ENCODE measurements around the gene ORC5.

Gene ORC5

DNA sequence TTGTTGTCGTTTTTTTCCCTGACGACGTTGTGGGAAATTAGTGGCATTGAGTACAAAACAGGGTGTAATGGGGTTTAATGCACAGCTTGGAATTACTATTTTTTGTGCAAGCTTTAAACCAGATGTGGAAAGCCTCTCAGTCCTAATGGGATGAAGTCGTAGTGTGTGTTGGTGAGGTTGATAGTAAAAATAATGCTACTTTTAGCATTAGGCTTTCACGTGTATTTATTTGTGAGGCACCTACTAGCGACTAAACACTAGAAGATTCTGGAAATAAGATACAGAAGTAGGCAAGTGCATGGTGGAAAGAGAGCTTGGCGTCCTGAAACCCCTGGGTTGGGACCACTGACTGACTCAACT is 588 bp upstream of the ORC5 start:
- no peaks in the 10 kb centered on the region for H3K9me3 ChIP-seq (ENCODE audit: insufficient read depth, low read length)
- no peaks in the 10 kb centered on the region for H4K20me1 ChIP-seq (ENCODE audit: insufficient read depth, low read length)
- H3K27me3 ChIP-seq (ENCODE audit: low read depth, low read length) = no peaks in the 10 kb centered on the region
- H3K9ac ChIP-seq (ENCODE audit: low read length) = peak overlapping the region; percentile 84
- peaks cover 17% of the 10 kb centered on the region for H3K4me1 ChIP-seq (ENCODE audit: low read length)
- H3K4me3 ChIP-seq (ENCODE audit: low read length) = peak overlapping the region; percentile 88
- peak overlapping the region; percentile 94 for H3K4me2 ChIP-seq (ENCODE audit: low read length)
- peak overlapping the region; percentile 84 for H2AFZ ChIP-seq (ENCODE audit: low read depth, low read length)
- peaks cover 48% of the 10 kb centered on the region for H3K79me2 ChIP-seq (ENCODE audit: low read length)
- peaks cover 5% of the 10 kb centered on the region for H3K36me3 ChIP-seq (replicated peaks; ENCODE audit: low read depth, low read length)
- H3K27ac ChIP-seq (ENCODE audit: low read length) = peak overlapping the region; percentile 24; the same call in 1 of the 2 replicates
- TF ChIP-seq, protein P1, sequence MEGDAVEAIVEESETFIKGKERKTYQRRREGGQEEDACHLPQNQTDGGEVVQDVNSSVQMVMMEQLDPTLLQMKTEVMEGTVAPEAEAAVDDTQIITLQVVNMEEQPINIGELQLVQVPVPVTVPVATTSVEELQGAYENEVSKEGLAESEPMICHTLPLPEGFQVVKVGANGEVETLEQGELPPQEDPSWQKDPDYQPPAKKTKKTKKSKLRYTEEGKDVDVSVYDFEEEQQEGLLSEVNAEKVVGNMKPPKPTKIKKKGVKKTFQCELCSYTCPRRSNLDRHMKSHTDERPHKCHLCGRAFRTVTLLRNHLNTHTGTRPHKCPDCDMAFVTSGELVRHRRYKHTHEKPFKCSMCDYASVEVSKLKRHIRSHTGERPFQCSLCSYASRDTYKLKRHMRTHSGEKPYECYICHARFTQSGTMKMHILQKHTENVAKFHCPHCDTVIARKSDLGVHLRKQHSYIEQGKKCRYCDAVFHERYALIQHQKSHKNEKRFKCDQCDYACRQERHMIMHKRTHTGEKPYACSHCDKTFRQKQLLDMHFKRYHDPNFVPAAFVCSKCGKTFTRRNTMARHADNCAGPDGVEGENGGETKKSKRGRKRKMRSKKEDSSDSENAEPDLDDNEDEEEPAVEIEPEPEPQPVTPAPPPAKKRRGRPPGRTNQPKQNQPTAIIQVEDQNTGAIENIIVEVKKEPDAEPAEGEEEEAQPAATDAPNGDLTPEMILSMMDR (IDR thresholded peaks at IDR 0.05; ENCODE audit: low read depth, low read length) = no peak
- no peak for TF ChIP-seq EZH2phosphoT487 (IDR thresholded peaks at IDR 0.05; ENCODE audit: low read depth)

DNA sequence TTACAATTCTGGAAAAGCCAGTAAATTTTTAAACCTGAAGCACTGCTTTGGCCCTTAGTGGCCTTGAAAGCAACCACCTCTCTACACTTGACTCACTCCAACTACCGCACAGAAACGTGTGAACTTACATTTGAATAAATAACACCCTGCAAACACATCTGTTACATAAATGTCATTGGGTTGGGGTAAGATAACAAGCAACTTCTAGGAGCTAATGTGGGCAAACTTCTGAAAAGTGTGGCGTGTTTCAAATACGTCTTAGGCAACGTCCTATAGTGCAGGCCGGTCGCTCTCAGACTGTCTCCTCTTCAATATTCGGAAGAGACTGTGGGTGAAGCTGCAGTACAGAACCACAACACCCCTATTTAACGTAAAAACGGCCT is 474 bp downstream of the ORC5 start:
- peak overlapping the region; percentile 88 for H3K4me3 ChIP-seq (ENCODE audit: low read length)
- H3K9ac ChIP-seq (ENCODE audit: low read length) = peak overlapping the region; percentile 84
- no peaks in the 10 kb centered on the region for H3K9me3 ChIP-seq (ENCODE audit: insufficient read depth, low read length)
- H3K36me3 ChIP-seq (replicated peaks; ENCODE audit: low read depth, low read length) = peaks cover 15% of the 10 kb centered on the region
- no peaks in the 10 kb centered on the region for H3K27me3 ChIP-seq (ENCODE audit: low read depth, low read length)
- peak overlapping the region; percentile 35 for H3K27ac ChIP-seq (ENCODE audit: low read length)
- no peaks in the 10 kb centered on the region for H4K20me1 ChIP-seq (ENCODE audit: insufficient read depth, low read length)
- H3K79me2 ChIP-seq (ENCODE audit: low read length) = peaks cover 59% of the 10 kb centered on the region
- peaks cover 17% of the 10 kb centered on the region for H3K4me1 ChIP-seq (ENCODE audit: low read length)
- TF ChIP-seq, protein P1 (IDR thresholded peaks at IDR 0.05; ENCODE audit: low read depth, low read length) = no peak
- no peak for TF ChIP-seq EZH2phosphoT487 (IDR thresholded peaks at IDR 0.05; ENCODE audit: low read depth)
- peak overlapping the region; percentile 64 for H3K4me2 ChIP-seq (ENCODE audit: low read length)
- peak overlapping the region; percentile 76 for H2AFZ ChIP-seq (ENCODE audit: low read depth, low read length)

DNA sequence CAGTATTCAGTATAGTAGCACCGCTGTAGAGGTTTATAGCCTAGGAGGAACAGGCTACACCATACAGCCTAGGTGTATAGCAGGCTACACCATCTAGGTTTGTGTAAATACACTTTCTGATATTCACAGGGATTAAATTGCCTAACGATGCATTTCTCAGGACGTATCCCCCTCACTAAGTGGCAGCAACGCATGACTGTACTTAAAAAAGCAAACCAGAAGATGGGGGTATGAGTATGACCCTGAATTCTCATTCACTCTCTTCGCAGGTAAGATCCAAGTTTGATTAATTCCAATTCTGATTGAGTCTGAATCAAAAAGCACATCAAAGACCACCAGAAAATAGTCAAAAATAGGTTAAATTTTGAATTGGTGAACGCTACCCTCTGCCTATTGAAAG is 972 bp downstream of the ORC5 start:
- peak overlapping the region; percentile 84 for H3K9ac ChIP-seq (ENCODE audit: low read length)
- peak overlapping the region; percentile 64 for H3K4me2 ChIP-seq (ENCODE audit: low read length)
- H3K9me3 ChIP-seq (ENCODE audit: insufficient read depth, low read length) = no peaks in the 10 kb centered on the region
- H4K20me1 ChIP-seq (ENCODE audit: insufficient read depth, low read length) = no peaks in the 10 kb centered on the region
- peaks cover 17% of the 10 kb centered on the region for H3K4me1 ChIP-seq (ENCODE audit: low read length)
- H2AFZ ChIP-seq (ENCODE audit: low read depth, low read length) = no peak overlapping the region
- H3K4me3 ChIP-seq (ENCODE audit: low read length) = peak overlapping the region; percentile 88
- H3K36me3 ChIP-seq (replicated peaks; ENCODE audit: low read depth, low read length) = peaks cover 20% of the 10 kb centered on the region
- H3K27me3 ChIP-seq (ENCODE audit: low read depth, low read length) = no peaks in the 10 kb centered on the region
- H3K79me2 ChIP-seq (ENCODE audit: low read length) = peaks cover 63% of the 10 kb centered on the region
- TF ChIP-seq EZH2phosphoT487 (IDR thresholded peaks at IDR 0.05; ENCODE audit: low read depth) = no peak
- TF ChIP-seq, protein P1 (IDR thresholded peaks at IDR 0.05; ENCODE audit: low read depth, low read length) = no peak
- H3K27ac ChIP-seq (ENCODE audit: low read length) = peak overlapping the region; percentile 35

DNA sequence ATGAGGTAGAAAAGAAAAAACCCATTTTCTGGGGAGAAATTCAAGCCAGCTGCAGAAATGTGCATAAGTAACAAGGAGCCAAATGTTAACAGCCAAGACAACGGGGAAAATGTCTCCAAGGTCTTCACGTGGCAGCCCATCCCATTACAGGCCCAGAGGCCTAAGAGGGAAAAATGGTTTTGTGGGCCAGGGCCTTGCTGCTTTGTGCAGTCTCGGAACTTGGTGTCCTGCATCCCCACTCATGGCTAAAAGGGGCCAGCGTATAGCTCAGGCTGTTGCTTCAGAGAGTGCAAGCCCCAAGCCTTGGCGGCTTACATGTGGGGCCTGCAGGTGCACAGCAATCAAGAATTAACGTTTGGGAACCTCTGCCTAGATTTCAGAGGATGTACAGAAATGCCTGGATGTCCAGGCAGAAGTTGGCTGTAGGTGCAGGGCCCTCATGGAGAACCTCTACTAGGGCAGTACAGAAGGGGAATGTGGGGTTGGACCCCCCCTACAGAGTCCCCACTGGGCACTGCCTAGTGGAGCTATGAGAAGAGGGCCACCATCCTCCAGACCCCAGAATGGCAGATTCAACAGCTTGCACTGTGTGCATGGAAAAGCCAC is 9.0 kb downstream of the ORC5 start:
- Histone ChIP-seq H3K27me3 (ENCODE audit: low read depth, low read length) (no peaks in the 10 kb centered on the region), H3K4me1 (ENCODE audit: low read length) (no peaks in the 10 kb centered on the region), H3K9ac (ENCODE audit: low read length) (no peak overlapping the region), H3K4me2 (ENCODE audit: low read length) (no peak overlapping the region), H3K4me3 (ENCODE audit: low read length) (no peak overlapping the region), H4K20me1 (ENCODE audit: insufficient read depth, low read length) (no peaks in the 10 kb centered on the region), H3K36me3 (replicated peaks; ENCODE audit: low read depth, low read length) (peaks cover 77% of the 10 kb centered on the region), H3K27ac (ENCODE audit: low read length) (no peak overlapping the region), H3K9me3 (ENCODE audit: insufficient read depth, low read length) (peaks cover 8% of the 10 kb centered on the region; the same call in 1 of the 2 replicates), H3K79me2 (ENCODE audit: low read length) (peaks cover 18% of the 10 kb centered on the region), H2AFZ (ENCODE audit: low read depth, low read length) (no peak overlapping the region)
- TF ChIP-seq, protein P1 (IDR thresholded peaks at IDR 0.05; ENCODE audit: low read depth, low read length) = no peak
- TF ChIP-seq EZH2phosphoT487 (IDR thresholded peaks at IDR 0.05; ENCODE audit: low read depth) = no peak

Data from OCI-LY3 (cell line).